Large intestine (tissue), 1 donor: ENCODE measurements around the gene ATXN10. TPM values are rescaled to one million over a fixed set of nuclear protein-coding genes. Genes with fewer than 3 reads are reported as not detected.

ENCODE experiments used
- polyA plus RNA-seq: library from polyadenylated mRNA; unstranded; fragments of 120-200 nt; gene quantifications from one replicate; pipeline ENCODE4 v1.2.1, GENCODE V29; 2013

The ATXN10 gene
- polyA plus RNA-seq, 1 donor = 90.6 TPM

Other genes with a start within 250 kb of the ATXN10 start
- gene FBLN1, start 169.0 kb upstream of the ATXN10 start, polyA plus RNA-seq = 70.4 TPM